GM10266 (cell line): ENCODE data around the gene MYO15B.

ENCODE experiments used
- DNase-seq: peaks from one replicate; pipeline ENCODE4 v3.0.0; 2012; ENCODE audit errors: extremely low spot score
- CTCF ChIP-seq: IDR thresholded peaks from 2 replicates; pipeline ENCODE4 v1.5.1; 2012; ENCODE audit warnings: mild to moderate bottlenecking, low read depth; ENCODE audit not compliant: control insufficient read depth, insufficient read depth; ENCODE audit errors: missing control alignments

MYO15B gene

DNA sequence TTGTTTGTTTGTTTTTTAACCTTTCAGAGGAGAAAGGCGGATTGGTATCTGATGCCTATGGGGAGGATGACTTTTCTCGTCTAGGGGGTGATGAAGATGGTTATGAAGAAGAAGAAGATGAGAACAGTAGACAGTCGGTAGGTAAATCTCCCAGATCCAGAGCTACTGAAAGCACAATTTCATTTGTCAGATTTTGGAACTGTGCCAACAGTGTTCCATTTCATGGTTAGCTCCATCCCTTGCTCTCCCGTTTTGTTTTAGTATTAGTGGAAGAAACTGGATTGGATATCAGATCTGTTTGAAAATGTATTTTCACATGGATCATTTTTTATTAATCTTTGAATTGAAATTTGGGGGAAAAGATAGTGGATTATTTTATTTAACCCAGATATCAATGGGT, 80.9 kb downstream of the MYO15B start:
- no peak for DNase-seq
- no peak for TF ChIP-seq CTCF

GRCh38 chr17:75670868-75671267, 83.3 kb downstream of the MYO15B start:
- TF ChIP-seq CTCF, result no peak
- DNase-seq, result no peak

GRCh38 chr17:75672011-75672410, 84.4 kb downstream of the MYO15B start:
- DNase-seq, result no peak
- TF ChIP-seq CTCF, result no peak

DNA sequence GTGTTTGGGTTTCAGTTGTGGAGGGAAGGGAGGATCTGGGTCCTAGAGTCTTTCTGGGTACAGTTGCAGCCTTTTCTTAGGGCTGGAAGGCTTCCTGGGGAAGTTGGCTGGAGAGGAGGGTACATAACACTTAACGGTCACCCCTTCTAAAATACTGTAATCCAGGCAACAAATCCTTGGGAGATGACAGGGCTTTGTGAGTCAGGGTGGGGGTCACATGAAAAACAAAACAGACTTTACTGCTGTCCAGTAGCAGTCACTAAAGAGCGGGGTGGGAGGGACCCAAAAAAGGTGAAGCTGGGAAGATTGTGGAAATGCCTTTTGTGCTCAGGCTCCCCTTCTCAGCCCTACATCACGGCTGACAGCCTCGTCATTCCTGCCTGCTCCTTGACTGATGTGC, 85.9 kb downstream of the MYO15B start:
- no peak for DNase-seq
- no peak for TF ChIP-seq CTCF
